ENCODE data around the gene SCYGR8. TPM values are rescaled to one million over a fixed set of nuclear protein-coding genes. Genes with fewer than 3 reads are reported as not detected.

The SCYGR8 gene
- total and polyA plus RNA-seq, 11 donors = not detected

- DNase-seq = no peak
- Histone ChIP-seq H3K27me3 (no peaks in the 10 kb centered on the region), H3K4me3 (no peak overlapping the region), H3K9me3 (no peaks in the 10 kb centered on the region), H3K27ac (no peak overlapping the region), H3K4me1 (no peaks in the 10 kb centered on the region), H3K36me3 (no peaks in the 10 kb centered on the region)
- WGBS, 4 donors = 72 to 78% (median 75%) methylated on average over 5 of the region's 5 CpGs
- no peak for ATAC-seq
- intact Hi-C loops (cut with DNase I) = no loop called here
- TF ChIP-seq POLR2A (IDR thresholded peaks at IDR 0.05) (no peak), CTCF (IDR thresholded peaks at IDR 0.05) (no peak)
Measured at GRCh38 chr2:227772197-227772661, 26.5 kb downstream of the SCYGR8 start.

GRCh38 chr2:227772932-227773331, 27.2 kb downstream of the SCYGR8 start:
- TF ChIP-seq CTCF (IDR thresholded peaks at IDR 0.05) (no peak), POLR2A (IDR thresholded peaks at IDR 0.05) (no peak)
- DNase-seq = no peak
- no peaks in the 10 kb centered on the region for H3K36me3 ChIP-seq
- no peaks in the 10 kb centered on the region for H3K9me3 ChIP-seq
- ATAC-seq = no peak
- 64 to 72% (median 70%) methylated on average over 2 of the region's 2 CpGs for whole genome bisulfite sequencing, 4 donors
- no peak overlapping the region for H3K27ac ChIP-seq
- H3K4me1 ChIP-seq = no peaks in the 10 kb centered on the region
- no peak overlapping the region for H3K4me3 ChIP-seq
- no peaks in the 10 kb centered on the region for H3K27me3 ChIP-seq
- intact Hi-C loops (cut with DNase I) = no loop called here

- no peak overlapping the region for H3K4me3 ChIP-seq
- no peak for ATAC-seq
Measured at GRCh38 chr2:227774011-227774624, 28.4 kb downstream of the SCYGR8 start.

More at GRCh38 chr2:227774011-227774624, 28.4 kb downstream of the SCYGR8 start:
- TF ChIP-seq CTCF (IDR thresholded peaks at IDR 0.05) (peak in 1 of 12 donors; percentile 10), POLR2A (IDR thresholded peaks at IDR 0.05) (no peak)
- 56 to 60% (median 57%) methylated on average over 15 of the region's 15 CpGs for WGBS, 4 donors
- DNase-seq = no peak
- H3K27me3 ChIP-seq = no peaks in the 10 kb centered on the region
- no peaks in the 10 kb centered on the region for H3K4me1 ChIP-seq
- H3K36me3 ChIP-seq = no peaks in the 10 kb centered on the region
- no peaks in the 10 kb centered on the region for H3K9me3 ChIP-seq
- intact Hi-C loops (cut with DNase I) = no loop called here
- no peak overlapping the region for H3K27ac ChIP-seq
